SK-N-SH (cell line): Measurements from ENCODE around the gene TANC1. TPM values are rescaled to one million over a fixed set of nuclear protein-coding genes. Genes with fewer than 3 reads are reported as not detected.
A peak's percentile ranks its signal among the peaks of the same experiment; 100 is the strongest.

ENCODE experiments used
- CTCF ChIA-PET: fragments of 300-600, 350-600 bp; formaldehyde crosslinking; extraction: SDS; loops from one replicate; lab custom pipeline; 2021; lab: Yijun Ruan, JAX
- POLR2A ChIA-PET: fragments of 350-600 bp; sonication (Branson Sonifier 250); formaldehyde crosslinking; extraction: SDS; loops from one replicate; lab custom pipeline; 2020; ENCODE audit warnings: antibody characterized with exemption, inconsistent platforms; lab: Yijun Ruan, JAX
- DNase-seq: peaks from one replicate; pipeline ENCODE4 v3.0.0; 2012
- H2AFZ ChIP-seq: fragments of 200-600 bp; sonication (generic); 2 replicates; pipeline ENCODE4 v1.8.1; 2016; ENCODE audit warnings: antibody characterized with exemption, mild to moderate bottlenecking, low read depth
- H3F3A ChIP-seq: fragments of 200-600 bp; sonication (generic); replicated peaks from 2 replicates; pipeline ENCODE3; 2016; ENCODE audit warnings: antibody characterized with exemption, mild to moderate bottlenecking; ENCODE audit not compliant: insufficient read depth
- H3K27ac ChIP-seq, 2 experiments: fragments of 200-500 bp in 1 of 2; fragments of 200-600 bp in 1 of 2; sonication (Bioruptor generic) in 1 of 2; sonication (generic), shearing (Covaris generic) in 1 of 2; 2 replicates each; pipeline versions ENCODE4 v1.5.1 to v1.6.1; 2014 to 2016; ENCODE audit warnings: low read depth in 2 of 2, inconsistent platforms in 1 of 2, low read length in 1 of 2, mild to moderate bottlenecking in 1 of 2, mixed read lengths in 1 of 2
- H3K27me3 ChIP-seq: fragments of 200-600 bp; sonication (generic), shearing (Covaris generic); 2 replicates; pipeline ENCODE4 v1.6.1; 2016; ENCODE audit warnings: mixed run types; ENCODE audit not compliant: insufficient read depth
- H3K36me3 ChIP-seq, 2 experiments: fragments of 200-500 bp in 1 of 2; fragments of 200-600 bp in 1 of 2; sonication (Bioruptor generic) in 1 of 2; sonication (generic) in 1 of 2; replicated peaks in 1 of 2; 2 replicates each; pipeline versions ENCODE3 to v1.5.1; 2014 to 2016; ENCODE audit warnings: low read length in 1 of 2, mild to moderate bottlenecking in 1 of 2; ENCODE audit not compliant: insufficient read depth in 2 of 2, control insufficient read depth in 1 of 2
- H3K4me1 ChIP-seq, 2 experiments: fragments of 200-500 bp in 1 of 2; fragments of 200-600 bp in 1 of 2; sonication (Bioruptor generic) in 1 of 2; sonication (generic), shearing (Covaris generic) in 1 of 2; 2 replicates each; pipeline versions ENCODE4 v1.5.1 to v1.6.1; 2014 to 2016; ENCODE audit warnings: low read depth in 1 of 2, low read length in 1 of 2, mixed run types in 1 of 2; ENCODE audit not compliant: insufficient read depth in 2 of 2, control insufficient read depth in 1 of 2
- H3K4me2 ChIP-seq: fragments of 200-600 bp; sonication (generic), shearing (Covaris generic); 2 replicates; pipeline ENCODE4 v1.6.1; 2017; ENCODE audit warnings: mixed run types
- H3K4me3 ChIP-seq, 2 experiments: fragments of 200-500 bp in 1 of 2; fragments of 200-600 bp in 1 of 2; sonication (Bioruptor generic) in 1 of 2; sonication (generic), shearing (Covaris generic) in 1 of 2; 2 replicates each; pipeline versions ENCODE4 v1.5.1 to v1.8.1; 2014 to 2016; ENCODE audit warnings: low read depth in 2 of 2, inconsistent platforms in 1 of 2, low read length in 1 of 2, mild to moderate bottlenecking in 1 of 2, mixed read lengths in 1 of 2, moderate library complexity in 1 of 2
- H3K79me2 ChIP-seq: fragments of 200-600 bp; sonication (generic); 2 replicates; pipeline ENCODE4 v1.8.1; 2017; ENCODE audit warnings: mild to moderate bottlenecking; ENCODE audit not compliant: insufficient read depth
- H3K9ac ChIP-seq: fragments of 200-600 bp; sonication (generic); 2 replicates; pipeline ENCODE4 v1.6.1; 2017; ENCODE audit warnings: mixed run types
- H3K9me2 ChIP-seq: fragments of 200-600 bp; sonication (generic); 2 replicates; pipeline ENCODE4 v1.6.1; 2017; ENCODE audit warnings: mixed run types
- H3K9me3 ChIP-seq: fragments of 200-600 bp; sonication (generic); 2 replicates; pipeline ENCODE4 v1.6.1; 2017; ENCODE audit warnings: mixed run types, mild to moderate bottlenecking, moderate library complexity
- H4K20me1 ChIP-seq: fragments of 200-600 bp; sonication (generic); 2 replicates; pipeline ENCODE4 v1.6.1; 2017; ENCODE audit warnings: mild to moderate bottlenecking, mixed run types; ENCODE audit not compliant: insufficient read depth
- EP300 ChIP-seq, 2 experiments: IDR thresholded peaks; 2 replicates each; pipeline versions ENCODE4 v1.4.0 to v1.6.1; 2012; ENCODE audit warnings: borderline replicate concordance in 1 of 2, low read depth in 1 of 2, low read length in 1 of 2
- FOXJ3 ChIP-seq: sonication (generic); formaldehyde crosslinking; IDR thresholded peaks from 2 replicates; pipeline ENCODE4 v1.5.1; 2020; ENCODE audit warnings: mild to moderate bottlenecking, missing genetic modification reagents
- MXI1 ChIP-seq: IDR thresholded peaks from 2 replicates; pipeline ENCODE4 v1.6.1; 2012; ENCODE audit warnings: mild to moderate bottlenecking, low read depth, low read length, improper control_type of control experiment
- POLR2AphosphoS5 ChIP-seq: IDR thresholded peaks from 2 replicates; pipeline ENCODE4 v1.6.1; 2012; ENCODE audit warnings: low read depth, low read length
- SMC3 ChIP-seq: IDR thresholded peaks from 2 replicates; pipeline ENCODE4 v1.6.1; 2012; ENCODE audit warnings: low read depth, low read length, improper control_type of control experiment
- YY1 ChIP-seq: IDR thresholded peaks from 2 replicates; pipeline ENCODE4 v1.4.0; 2012; ENCODE audit warnings: low read depth, mild to moderate bottlenecking
- WGBS: methylation state at CpG from one replicate; pipeline ENCODE4 v1.1.6; 2017; ENCODE audit warnings: low lambda C conversion rate; 5-methylcytosine and 5-hydroxymethylcytosine counted together
- polyA plus RNA-seq, 3 experiments: library from polyadenylated mRNA; depleted of rRNA; stranded (reverse); fragments of >200 nt; gene quantifications; 2 replicates each; pipeline ENCODE4 v1.2.3, GENCODE V29; 2012
- TF ChIP-seq, protein P1 (sequence below): IDR thresholded peaks from 2 replicates; pipeline ENCODE4 v1.4.0; 2012; ENCODE audit warnings: low read depth

The TANC1 gene
- polyA plus RNA-seq, 1 of the 3 experiments (the other 2 are of a cell fraction), result 19.2 TPM

GRCh38 chr2:158969715-158970240 lies 1.3 kb downstream of the TANC1 start:
- H3K4me1 ChIP-seq, result peaks cover 11 to 49% of the 10 kb centered on the region in 2 experiments; a peak in 2 of 4 replicates
- TF ChIP-seq YY1, result no peak
- TF ChIP-seq EP300 (IDR thresholded peaks at IDR 0.05; ENCODE audit: borderline replicate concordance in 1 of 2, low read depth in 1 of 2, low read length in 1 of 2), result 0 out of 4 replicates have a peak, but pooled peaks of 1 of the 2 experiments have one; percentile 5
- TF ChIP-seq, protein P1, sequence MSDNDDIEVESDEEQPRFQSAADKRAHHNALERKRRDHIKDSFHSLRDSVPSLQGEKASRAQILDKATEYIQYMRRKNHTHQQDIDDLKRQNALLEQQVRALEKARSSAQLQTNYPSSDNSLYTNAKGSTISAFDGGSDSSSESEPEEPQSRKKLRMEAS, result 0 out of 2 replicates have a peak, but pooled peaks have one; percentile 24
- TF ChIP-seq POLR2AphosphoS5, result no peak
- TF ChIP-seq MXI1, result peak; percentile 76
- H3K4me2 ChIP-seq, result peak overlapping the region; percentile 91
- H3K9me3 ChIP-seq, result no peaks in the 10 kb centered on the region
- peak; percentile 52 for DNase-seq
- peak overlapping the region; percentile 90 for H3K9ac ChIP-seq
- peaks cover 37% of the 10 kb centered on the region for H4K20me1 ChIP-seq
- no peaks in the 10 kb centered on the region for H3K9me2 ChIP-seq
- ChIA-PET CTCF (interaction anchor here (1.0 to 3.4 kb wide), 4 partner anchors 15 to 149 kb away, joined by 4 to 23 read pairs (median 13); no protein-coding TSS in a partner anchor), POLR2A (interaction anchor here (0.8 to 2.8 kb wide), 4 partner anchors 23 to 149 kb away, joined by 3 to 8 read pairs (median 6); no protein-coding TSS in a partner anchor)
- peak overlapping the region; percentile 85 to 96 for H3K4me3 ChIP-seq
- H3K27ac ChIP-seq, result peak overlapping the region; percentile 97 to 99
- peaks cover 19% of the 10 kb centered on the region for H3F3A ChIP-seq
- WGBS, result 0% methylated on average over 13 of the region's 25 CpGs
- H3K36me3 ChIP-seq, result peaks cover 0 to 2% of the 10 kb centered on the region in 2 experiments
- H2AFZ ChIP-seq, result peak overlapping the region; percentile 63; the same call in 1 of the 2 replicates
- no peaks in the 10 kb centered on the region for H3K27me3 ChIP-seq
- H3K79me2 ChIP-seq, result peaks cover 63% of the 10 kb centered on the region

DNA sequence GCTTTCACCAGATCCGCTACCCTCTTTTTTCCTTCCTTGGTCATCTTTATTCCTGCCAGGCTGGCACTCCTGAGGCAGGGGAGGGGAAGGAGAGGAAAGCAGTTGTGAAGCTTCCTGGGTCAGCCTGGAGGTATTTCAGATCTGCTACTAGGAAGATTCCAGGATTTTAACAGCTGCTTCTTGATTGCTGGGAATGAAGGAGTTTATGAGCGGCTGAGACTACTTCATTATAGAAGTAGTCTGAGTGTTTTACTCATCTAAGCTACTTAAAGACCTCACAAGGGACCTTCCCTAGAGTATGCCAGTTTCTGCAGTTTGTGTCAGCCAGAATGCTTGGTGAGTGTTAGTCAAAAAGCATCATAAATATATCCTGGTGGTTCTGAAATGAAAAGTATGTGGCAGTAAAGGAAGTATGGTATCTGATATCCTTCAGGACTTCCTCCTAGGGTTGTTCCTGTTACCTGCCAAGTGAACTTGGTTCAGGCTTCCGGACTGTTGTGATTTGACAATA lies 1.9 kb downstream of the TANC1 start:
- H3K9ac ChIP-seq, result peak overlapping the region; percentile 90; the same call in 1 of the 2 replicates
- H3K79me2 ChIP-seq, result peaks cover 68% of the 10 kb centered on the region
- H3K9me2 ChIP-seq, result no peaks in the 10 kb centered on the region
- DNase-seq, result no peak
- no peak overlapping the region for H2AFZ ChIP-seq
- H3K4me2 ChIP-seq, result peak overlapping the region; percentile 91
- H3K27me3 ChIP-seq, result no peaks in the 10 kb centered on the region
- H3K9me3 ChIP-seq, result no peaks in the 10 kb centered on the region
- ChIA-PET POLR2A (interaction anchor here (0.8 to 2.8 kb wide), 4 partner anchors 22 to 149 kb away, joined by 3 to 8 read pairs (median 6); no protein-coding TSS in a partner anchor), CTCF (interaction anchor here (1.0 to 3.4 kb wide), 3 partner anchors 15 to 149 kb away, joined by 4 to 23 read pairs (median 6); no protein-coding TSS in a partner anchor)
- WGBS, result 28% methylated on average over 3 of the region's 3 CpGs
- peak overlapping the region; percentile 97 to 99 for H3K27ac ChIP-seq
- peaks cover 0 to 2% of the 10 kb centered on the region in 2 experiments for H3K36me3 ChIP-seq
- peaks cover 11 to 45% of the 10 kb centered on the region in 2 experiments; a peak in 2 of 4 replicates for H3K4me1 ChIP-seq
- peaks cover 19% of the 10 kb centered on the region for H3F3A ChIP-seq
- TF ChIP-seq EP300 (IDR thresholded peaks at IDR 0.05; ENCODE audit: borderline replicate concordance in 1 of 2, low read depth in 1 of 2, low read length in 1 of 2) (0 out of 4 replicates have a peak, but pooled peaks of 1 of the 2 experiments have one; percentile 2), FOXJ3 (CRISPR knock-in tag) (no peak), SMC3 (no peak)
- TF ChIP-seq, all 33 proteins: peak for 1
- H4K20me1 ChIP-seq, result peaks cover 40% of the 10 kb centered on the region
- peak overlapping the region; percentile 85 to 96 for H3K4me3 ChIP-seq
